ENCODE measurements around the gene DYNLT1.

DYNLT1 gene

GRCh38 chr6:158597565-158597964 is 47.0 kb downstream of the DYNLT1 start:
- no peak for DNase-seq (ENCODE audit: low spot score)

DNA sequence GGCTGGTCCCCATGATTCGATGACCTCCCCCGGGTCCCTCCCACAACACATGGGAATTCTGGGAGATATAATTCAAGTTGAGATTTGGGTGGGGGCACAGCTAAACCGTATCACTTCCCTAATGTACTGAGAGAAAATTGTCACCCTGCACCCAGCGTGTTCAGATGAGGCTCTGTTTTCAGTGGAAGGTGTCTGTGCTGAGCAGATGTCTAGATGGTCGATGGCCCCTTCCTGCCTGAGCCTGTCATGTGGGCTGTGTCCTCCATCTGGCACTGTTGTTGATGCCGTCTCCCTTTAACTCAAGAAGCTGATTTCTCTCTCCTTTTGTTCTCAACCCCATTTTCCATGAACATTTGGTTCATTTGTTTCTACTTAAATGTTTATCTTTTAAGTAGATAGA is 47.7 kb downstream of the DYNLT1 start:
- no peak for DNase-seq (ENCODE audit: low spot score)

DNA sequence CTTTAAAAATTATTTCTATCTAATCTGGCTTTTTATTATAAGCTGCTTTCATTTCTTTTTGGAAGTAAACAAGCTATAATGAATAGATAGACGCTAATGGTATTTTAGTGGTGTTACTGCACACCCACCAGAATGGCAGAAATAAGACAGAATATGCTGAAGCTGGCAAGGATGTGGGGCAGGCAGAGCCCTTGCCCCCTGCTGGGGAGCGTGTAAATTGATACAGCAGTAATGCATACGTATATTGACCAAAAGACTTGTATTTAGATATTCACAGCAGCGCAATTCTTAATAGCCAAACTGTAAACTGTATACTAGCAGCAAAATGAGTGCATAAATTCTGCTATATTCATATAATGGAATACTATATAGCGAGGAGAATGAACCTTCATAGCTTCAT is 49.3 kb downstream of the DYNLT1 start:
- no peak for DNase-seq (ENCODE audit: low spot score)

DNA sequence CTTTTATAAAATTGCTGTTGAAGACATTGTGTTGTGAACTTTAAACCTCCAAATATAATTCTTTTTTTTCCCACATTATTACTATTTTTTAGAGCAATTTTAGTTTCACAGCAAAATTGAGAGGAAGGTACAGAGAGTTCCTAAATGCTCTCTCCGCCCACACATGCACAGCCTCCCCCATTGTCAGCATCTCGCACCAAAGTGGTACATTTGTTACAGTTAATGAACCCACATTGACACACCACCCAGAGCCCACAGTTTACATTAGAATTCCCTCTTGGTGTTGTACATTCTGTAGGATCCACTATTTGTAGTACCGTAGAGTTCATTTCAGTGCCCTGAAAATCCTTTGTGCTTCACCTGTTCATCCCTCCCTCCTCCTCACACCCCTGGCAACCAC is 50.9 kb downstream of the DYNLT1 start:
- no peak for DNase-seq (ENCODE audit: low spot score)

DNA sequence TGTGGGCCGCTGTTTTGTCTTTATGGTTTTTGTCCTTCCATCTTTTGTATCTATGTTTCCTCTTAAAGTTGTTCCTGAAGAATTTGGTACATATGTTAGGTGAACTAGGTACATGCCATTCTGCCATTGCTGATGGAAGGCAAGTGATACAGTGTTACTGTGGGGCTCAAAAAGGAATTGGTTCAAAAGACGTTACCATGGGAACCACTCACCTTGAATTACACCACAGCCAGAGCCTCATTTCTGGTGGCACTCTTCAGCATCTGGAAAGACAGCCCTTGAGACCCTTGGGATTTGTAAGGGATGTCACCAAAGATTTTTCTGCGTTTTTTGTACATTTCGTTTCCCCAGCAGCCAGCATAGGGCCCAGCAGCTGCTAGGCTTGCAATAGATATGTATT is 52.7 kb downstream of the DYNLT1 start:
- DNase-seq (ENCODE audit: low spot score) = no peak

- no peak for DNase-seq (ENCODE audit: low spot score)
These were observed 53.3 kb downstream of the DYNLT1 start for GRCh38 chr6:158591134-158591809.

DNA sequence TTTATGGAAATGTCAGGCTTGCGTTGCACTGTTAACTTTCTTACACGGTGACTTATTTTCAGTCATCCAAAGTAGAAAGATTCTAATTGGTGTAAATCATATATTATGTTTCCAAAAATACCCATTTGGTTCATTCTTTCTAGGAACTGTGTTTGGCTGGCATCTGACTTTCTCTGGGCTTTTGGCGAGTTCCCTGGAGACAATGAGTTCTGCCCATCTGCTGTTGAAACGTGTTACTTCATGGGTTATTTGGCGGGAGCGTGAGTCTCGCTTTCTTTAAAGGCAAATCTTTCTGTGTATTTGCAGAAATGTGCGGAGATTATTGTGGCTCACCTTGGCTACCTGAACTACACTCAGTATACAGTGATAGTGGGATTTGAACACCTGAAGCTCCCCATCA is 55.2 kb downstream of the DYNLT1 start:
- no peak for DNase-seq (ENCODE audit: low spot score)

DNA sequence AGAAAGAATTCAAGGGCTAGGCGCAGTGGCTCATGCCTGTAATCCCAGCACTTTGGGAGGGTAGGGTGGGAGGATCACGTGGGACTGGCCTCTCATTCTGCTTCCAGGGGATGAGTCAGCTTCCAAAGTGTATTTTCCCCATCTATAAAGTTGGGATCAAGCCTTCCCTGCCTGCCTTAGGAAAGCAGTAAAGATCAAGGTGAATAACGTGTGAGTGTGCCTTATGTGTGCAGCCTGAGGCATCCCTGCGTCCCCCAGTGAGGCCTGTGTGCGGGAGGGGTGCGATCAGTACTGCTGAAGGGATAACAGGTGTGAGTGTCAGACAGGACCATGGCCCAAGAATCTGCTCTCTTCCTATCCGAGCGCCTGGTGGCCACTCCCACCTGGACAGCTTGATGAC is 57.9 kb downstream of the DYNLT1 start:
- no peak for DNase-seq (ENCODE audit: low spot score)

Measured in ecto neural progenitor cell (in vitro differentiated cells).